Measurements from ENCODE around the gene EDC4. TPM values are rescaled to one million over a fixed set of nuclear protein-coding genes. Genes with fewer than 3 reads are reported as not detected.

Gene EDC4
- total RNA-seq, 1 experiment from 2014 or later, result 39.7 TPM

Other genes starting within 250 kb of the EDC4 start
- gene CARMIL2, start 227.9 kb upstream of the EDC4 start, total RNA-seq (2014; rRNA removed; shearing (Covaris generic)), result 0.10 and 0.12 TPM in 2 replicates
- gene ACD, start 212.8 kb upstream of the EDC4 start, total RNA-seq (2014; rRNA removed; shearing (Covaris generic)), result 42.8 and 47.2 TPM in 2 replicates
- gene PARD6A, start 212.1 kb upstream of the EDC4 start, total RNA-seq (2014; rRNA removed; shearing (Covaris generic)), result 1.6 and 1.9 TPM in 2 replicates
- gene ENKD1, start 206.3 kb upstream of the EDC4 start, total RNA-seq (2014; rRNA removed; shearing (Covaris generic)), result 13.6 and 14.8 TPM in 2 replicates
- 6.4 and 7.5 TPM in 2 replicates for gene C16orf86, start 206.2 kb upstream of the EDC4 start, total RNA-seq (2014; rRNA removed; shearing (Covaris generic))
- 11.1 and 12.4 TPM in 2 replicates for gene GFOD2, start 153.7 kb upstream of the EDC4 start, total RNA-seq (2014; rRNA removed; shearing (Covaris generic))
- gene RANBP10, start 66.5 kb upstream of the EDC4 start, total RNA-seq (2014; rRNA removed; shearing (Covaris generic)), result 2.6 and 2.9 TPM in 2 replicates
- 0.49 TPM in 1 of 2 replicates, not detected in the other for gene TSNAXIP1, start 66.2 kb upstream of the EDC4 start, total RNA-seq (2014; rRNA removed; shearing (Covaris generic))
- 36.2 and 41.8 TPM in 2 replicates for gene THAP11, start 30.7 kb upstream of the EDC4 start, total RNA-seq (2014; rRNA removed; shearing (Covaris generic))
- gene NUTF2, start 26.1 kb upstream of the EDC4 start, total RNA-seq (2014; rRNA removed; shearing (Covaris generic)), result 392 and 459 TPM in 2 replicates
- gene CENPT, start 25.4 kb upstream of the EDC4 start, total RNA-seq (2014; rRNA removed; shearing (Covaris generic)), result 28.5 and 31.2 TPM in 2 replicates
- 1.3 TPM in 1 of 2 replicates, not detected in the other for gene NRN1L, start 11.8 kb downstream of the EDC4 start, total RNA-seq (2014; rRNA removed; shearing (Covaris generic))
- 4.7 and 5.5 TPM in 2 replicates for gene PSKH1, start 20.2 kb downstream of the EDC4 start, total RNA-seq (2014; rRNA removed; shearing (Covaris generic))
- 0.24 and 0.98 TPM in 2 replicates for gene CTRL, start 58.8 kb downstream of the EDC4 start, total RNA-seq (2014; rRNA removed; shearing (Covaris generic))
- gene PSMB10, start 63.8 kb downstream of the EDC4 start, total RNA-seq (2014; rRNA removed; shearing (Covaris generic)), result 75.7 and 107 TPM in 2 replicates
- gene LCAT, start 71.1 kb downstream of the EDC4 start, total RNA-seq (2014; rRNA removed; shearing (Covaris generic)), result 3.1 and 6.0 TPM in 2 replicates
- 23.6 and 37.0 TPM in 2 replicates for gene SLC12A4, start 95.6 kb downstream of the EDC4 start, total RNA-seq (2014; rRNA removed; shearing (Covaris generic))
- not detected in 2 replicates for gene DPEP3, start 107.4 kb downstream of the EDC4 start, total RNA-seq (2014; rRNA removed; shearing (Covaris generic))
- gene DPEP2, start 126.4 kb downstream of the EDC4 start, total RNA-seq (2014; rRNA removed; shearing (Covaris generic)), result not detected in 2 replicates
- not detected in 2 replicates for gene DPEP2NB, start 142.9 kb downstream of the EDC4 start, total RNA-seq (2014; rRNA removed; shearing (Covaris generic))
- gene DDX28, start 150.2 kb downstream of the EDC4 start, total RNA-seq (2014; rRNA removed; shearing (Covaris generic)), result 6.6 and 9.3 TPM in 2 replicates
- 18.7 and 18.9 TPM in 2 replicates for gene DUS2, start 150.2 kb downstream of the EDC4 start, total RNA-seq (2014; rRNA removed; shearing (Covaris generic))
- 22.0 and 22.5 TPM in 2 replicates for gene NFATC3, start 212.3 kb downstream of the EDC4 start, total RNA-seq (2014; rRNA removed; shearing (Covaris generic))